ENCODE data around the gene SORCS2.

GRCh38 chr4:7559316-7559715, 367.0 kb downstream of the SORCS2 start:
- TF ChIP-seq CTCF (IDR thresholded peaks at IDR 0.05; ENCODE audit: insufficient read depth, low read depth, low read length) (no peak), EZH2 (IDR thresholded peaks at IDR 0.05; ENCODE audit: insufficient read depth, low read length) (no peak)

Measured in astrocyte (in vitro differentiated cells and primary cell).